B cell (primary cell): ENCODE data around the gene CXCL16. TPM values are rescaled to one million over a fixed set of nuclear protein-coding genes. Genes with fewer than 3 reads are reported as not detected.
A peak's percentile ranks its signal among the peaks of the same experiment; 100 is the strongest.

Experiments used
- ATAC-seq: fragments of 200-7000 bp; cut with Tn5 transposase; one replicate; pipeline ENCODE4 v1.10.0; 2021; ENCODE audit warnings: low read depth, mild to moderate bottlenecking, moderate number of reproducible peaks, moderate library complexity
- CTCF ChIA-PET: fragments of 350-600 bp; sonication (Branson Sonifier 250); formaldehyde crosslinking; loops from one replicate; lab custom pipeline; 2021; ENCODE audit warnings: antibody characterized with exemption, inconsistent platforms; lab: Charles Lee
- POLR2A ChIA-PET: fragments of 350-600 bp; sonication (Branson Sonifier 250); formaldehyde crosslinking; loops from one replicate; lab custom pipeline; 2021; ENCODE audit warnings: antibody characterized with exemption; lab: Charles Lee
- DNase-seq: peaks from one replicate; pipeline ENCODE4 v3.0.0; 2013
- H2AFZ ChIP-seq: 2 replicates; pipeline ENCODE4 v1.6.1; 2012; ENCODE audit warnings: mild to moderate bottlenecking, low read depth, low read length; ENCODE audit not compliant: insufficient read depth, poor library complexity, severe bottlenecking
- H3K27ac ChIP-seq, 2 donors: 1 replicate in 1 of 2; 2 replicates in 1 of 2; pipeline ENCODE4 v1.5.1; 2012 to 2013; ENCODE audit warnings: low read length in 2 of 2, mild to moderate bottlenecking in 2 of 2, moderate library complexity in 1 of 2
- H3K27me3 ChIP-seq, 4 experiments: fragments of 200-600 bp in 1 of 4; sonication (generic) in 1 of 4; replicated peaks in 1 of 4; 1 replicate in 2 of 4; 2 replicates in 2 of 4; pipeline versions ENCODE4 v1.6.1 to v1.7.0; 2013 to 2016; ENCODE audit warnings: low read length in 3 of 4, mild to moderate bottlenecking in 2 of 4, mixed read lengths in 1 of 4, moderate library complexity in 1 of 4; ENCODE audit not compliant: insufficient read depth in 4 of 4, control insufficient read depth in 3 of 4; ENCODE audit errors: control extremely low read depth in 1 of 4
- H3K36me3 ChIP-seq, 2 experiments: replicated peaks in 1 of 2; 1 replicate in 1 of 2; 2 replicates in 1 of 2; pipeline versions ENCODE4 v1.6.1 to v1.7.1; 2013; ENCODE audit warnings: low read length in 1 of 2; ENCODE audit not compliant: insufficient read depth in 2 of 2, control insufficient read depth in 1 of 2; ENCODE audit errors: control extremely low read depth in 1 of 2, extremely low read depth in 1 of 2
- H3K4me1 ChIP-seq, 2 donors: fragments of 200-600 bp in 1 of 2; sonication (generic) in 1 of 2; 1 replicate in 1 of 2; 2 replicates in 1 of 2; pipeline versions ENCODE4 v1.5.1 to v1.6.1; 2013 to 2017; ENCODE audit warnings: low read length in 2 of 2; ENCODE audit not compliant: control insufficient read depth in 2 of 2, insufficient read depth in 2 of 2
- H3K4me2 ChIP-seq: replicated peaks from 2 replicates; pipeline ENCODE3; 2012; ENCODE audit warnings: mild to moderate bottlenecking, low read depth, low read length; ENCODE audit not compliant: poor library complexity, severe bottlenecking
- H3K4me3 ChIP-seq, 5 experiments: fragments of 200-600 bp in 1 of 5; sonication (generic) in 1 of 5; 1 replicate in 3 of 5; 2 replicates in 2 of 5; pipeline versions ENCODE4 v1.5.1 to v1.7.0; 2011 to 2016; ENCODE audit warnings: low read length in 4 of 5, mild to moderate bottlenecking in 4 of 5, low read depth in 2 of 5, control low read depth in 1 of 5, moderate library complexity in 1 of 5; ENCODE audit not compliant: insufficient read depth in 1 of 5; ENCODE audit errors: control extremely low read depth in 1 of 5, extremely low read depth in 1 of 5
- H3K79me2 ChIP-seq: fragments of 200-600 bp; sonication (generic); one replicate; pipeline ENCODE4 v1.6.0; 2016; ENCODE audit warnings: low read length; ENCODE audit not compliant: control insufficient read depth, insufficient read depth
- H3K9ac ChIP-seq: fragments of 200-600 bp; sonication (generic); 2 replicates; pipeline ENCODE4 v1.6.1; 2017; ENCODE audit warnings: mild to moderate bottlenecking, low read length, moderate library complexity
- H3K9me3 ChIP-seq, 3 donors: one replicate each; pipeline versions ENCODE4 v1.6.1 to v1.7.1; 2013; ENCODE audit warnings: low read length in 2 of 3; ENCODE audit not compliant: control insufficient read depth in 2 of 3, insufficient read depth in 1 of 3; ENCODE audit errors: control extremely low read depth in 1 of 3
- H4K20me1 ChIP-seq: 2 replicates; pipeline ENCODE4 v1.6.0; 2012; ENCODE audit warnings: mild to moderate bottlenecking, low read length; ENCODE audit not compliant: insufficient read depth, control insufficient read depth, poor library complexity, severe bottlenecking
- H3K27ac Mint-ChIP-seq: one replicate; pipeline ENCODE4 v1.8.0; 2021; ENCODE audit warnings: mixed read lengths
- H3K27me3 Mint-ChIP-seq: one replicate; pipeline ENCODE4 v1.8.0; 2021; ENCODE audit warnings: mixed read lengths
- H3K4me1 Mint-ChIP-seq: one replicate; pipeline ENCODE4 v1.8.0; 2021; ENCODE audit warnings: mixed read lengths
- H3K4me3 Mint-ChIP-seq: one replicate; pipeline ENCODE4 v1.8.0; 2021; ENCODE audit warnings: mixed read lengths
- H3K9me3 Mint-ChIP-seq: one replicate; pipeline ENCODE4 v1.8.0; 2022; ENCODE audit warnings: mixed read lengths; ENCODE audit not compliant: insufficient read depth
- CTCF ChIP-seq: fragments of 200-600 bp; IDR thresholded peaks from one replicate; pipeline ENCODE4 v1.8.0; 2022; ENCODE audit warnings: antibody characterized with exemption, mild to moderate bottlenecking
- EZH2 ChIP-seq: IDR thresholded peaks from 2 replicates; pipeline ENCODE4 v1.6.1; 2012; ENCODE audit warnings: borderline replicate concordance, low read depth, mild to moderate bottlenecking, moderate library complexity, low read length; ENCODE audit not compliant: insufficient read depth, poor library complexity, severe bottlenecking
- WGBS: methylation state at CpG from one replicate; pipeline ENCODE4 v1.1.5; 2013; ENCODE audit warnings: missing lambda C conversion rate; ENCODE audit not compliant: insufficient coverage; 5-methylcytosine and 5-hydroxymethylcytosine counted together
- intact Hi-C: fragments of 100-400 bp; cut with micrococcal nuclease; formaldehyde crosslinking; loops from one replicate; pipeline ENCODE4 v1.10.0; 2022
- polyA plus RNA-seq: library from polyadenylated mRNA; depleted of rRNA; stranded (reverse); fragments of >200 nt; gene quantifications from 2 replicates; pipeline ENCODE4 v1.2.3, GENCODE V29; 2012
- total RNA-seq, 2 donors: library from RNA; stranded (reverse); fragments of 120-200 nt in 1 of 2; gene quantifications; 1 replicate in 1 of 2; 2 replicates in 1 of 2; pipeline versions ENCODE4 v1.2.3 to v1.2.4, GENCODE V29; 2013 to 2022

Gene CXCL16
- total and polyA plus RNA-seq, 2 donors (not counting 1 experiment from before 2014, with no cell fraction given): 10.9 to 22.0 TPM

GRCh38 chr17:4742133-4742532, 2.4 kb upstream of the CXCL16 start:
- H3K4me3 Mint-ChIP-seq: peak overlapping the region; percentile 12
- no peak overlapping the region for H3K27ac Mint-ChIP-seq

DNA sequence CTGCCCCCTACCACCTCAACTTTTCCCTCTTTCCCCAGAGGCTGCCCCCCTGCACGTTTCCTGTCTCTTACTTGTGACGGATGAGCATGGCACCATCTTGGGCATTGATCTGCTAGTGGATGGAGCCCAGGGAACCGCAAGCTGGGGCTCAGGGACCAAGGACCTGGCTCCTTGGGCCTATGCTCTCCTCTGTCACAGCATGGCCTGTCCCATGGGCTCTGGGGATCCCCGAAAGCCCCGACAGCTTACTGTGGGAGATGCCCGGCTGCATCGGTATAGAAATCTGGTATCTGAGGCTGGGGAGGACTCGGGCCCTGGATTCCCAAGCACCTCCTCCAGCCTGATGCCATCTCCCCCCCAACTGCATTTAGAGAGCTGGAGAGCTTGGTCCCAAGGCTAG, 1.8 kb upstream of the CXCL16 start:
- WGBS: 92% methylated on average over 4 of the region's 8 CpGs
- CTCF ChIA-PET: interaction anchor here (0.5 kb wide), 1 partner anchor 311 kb away, joined by 6 read pairs; no protein-coding TSS in a partner anchor
- ATAC-seq: no peak

More at GRCh38 chr17:4742133-4742532, 2.4 kb upstream of the CXCL16 start:
- peaks cover 13% of the 10 kb centered on the region for H3K27me3 Mint-ChIP-seq
- Histone ChIP-seq H3K9ac (no peak overlapping the region), H4K20me1 (no peaks in the 10 kb centered on the region), H3K9me3 (no peaks in the 10 kb centered on the region), H3K79me2 (peaks cover 2% of the 10 kb centered on the region), H3K4me1 (peaks cover 26 to 30% of the 10 kb centered on the region in 2 donors), H3K27me3 (peaks cover 0 to 48% (median 18%) of the 10 kb centered on the region in 4 experiments), H3K4me2 (no peak overlapping the region), H3K27ac (no peak overlapping the region), H3K36me3 (no peaks in the 10 kb centered on the region), H2AFZ (no peak overlapping the region), H3K4me3 (no peak overlapping the region)
- TF ChIP-seq EZH2 (no peak), CTCF (no peak)
- WGBS: 96% methylated on average over 9 of the region's 9 CpGs
- H3K9me3 Mint-ChIP-seq: no peaks in the 10 kb centered on the region
- ATAC-seq: no peak
- intact Hi-C loops: no loop called here
- POLR2A ChIA-PET: no interaction called here
- CTCF ChIA-PET: no interaction called here
- peaks cover 21% of the 10 kb centered on the region for H3K4me1 Mint-ChIP-seq
- no peak for DNase-seq

More for the DNA sequence above, 1.8 kb upstream of the CXCL16 start:
- Histone ChIP-seq H3K4me2 (no peak overlapping the region), H3K4me1 (peaks cover 26 to 30% of the 10 kb centered on the region in 2 donors), H2AFZ (no peak overlapping the region), H3K27ac (no peak overlapping the region), H3K79me2 (peaks cover 2% of the 10 kb centered on the region), H4K20me1 (no peaks in the 10 kb centered on the region), H3K4me3 (no peak overlapping the region), H3K9ac (no peak overlapping the region), H3K9me3 (no peaks in the 10 kb centered on the region), H3K27me3 (peaks cover 0 to 48% (median 18%) of the 10 kb centered on the region in 4 experiments), H3K36me3 (no peaks in the 10 kb centered on the region)
- no peak for DNase-seq
- TF ChIP-seq EZH2 (no peak), CTCF (no peak)
- no peaks in the 10 kb centered on the region for H3K9me3 Mint-ChIP-seq
- intact Hi-C loops: no loop called here
- POLR2A ChIA-PET: no interaction called here
- H3K27me3 Mint-ChIP-seq: peaks cover 11% of the 10 kb centered on the region
- H3K27ac Mint-ChIP-seq: no peak overlapping the region
- peaks cover 20% of the 10 kb centered on the region for H3K4me1 Mint-ChIP-seq
- H3K4me3 Mint-ChIP-seq: peak overlapping the region; percentile 37
